ENCODE results near the gene CFAP299. TPM values are rescaled to one million over a fixed set of nuclear protein-coding genes. Genes with fewer than 3 reads are reported as not detected.

The CFAP299 gene
- total RNA-seq, 1 donor = 12.7 TPM

- no peak for TF ChIP-seq CTCF (IDR thresholded peaks at IDR 0.05; ENCODE audit: insufficient read depth, low read length)
- H3K4me3 ChIP-seq (ENCODE audit: low read depth, low read length) = no peak overlapping the region
- DNase-seq (ENCODE audit: low read depth) = no peak
Observed at GRCh38 chr4:80393970-80394250, 58.4 kb downstream of the CFAP299 start.

GRCh38 chr4:80407246-80407645, 71.7 kb downstream of the CFAP299 start:
- H3K4me3 ChIP-seq (ENCODE audit: low read depth, low read length) = no peak overlapping the region
- peak; percentile 95 for DNase-seq (ENCODE audit: low read depth)
- TF ChIP-seq CTCF (IDR thresholded peaks at IDR 0.05; ENCODE audit: insufficient read depth, low read length) = no peak

GRCh38 chr4:80409809-80410208, 74.3 kb downstream of the CFAP299 start:
- H3K4me3 ChIP-seq (ENCODE audit: low read depth, low read length) = no peak overlapping the region
- TF ChIP-seq CTCF (IDR thresholded peaks at IDR 0.05; ENCODE audit: insufficient read depth, low read length) = no peak
- DNase-seq (ENCODE audit: low read depth) = peak; percentile 86

- no peak overlapping the region for H3K4me3 ChIP-seq (ENCODE audit: low read depth, low read length)
- DNase-seq (ENCODE audit: low read depth) = no peak
- no peak for TF ChIP-seq CTCF (IDR thresholded peaks at IDR 0.05; ENCODE audit: insufficient read depth, low read length)
Observed at GRCh38 chr4:80412322-80412721, 76.8 kb downstream of the CFAP299 start.

GRCh38 chr4:80413086-80413485, 77.6 kb downstream of the CFAP299 start:
- no peak for DNase-seq (ENCODE audit: low read depth)
- H3K4me3 ChIP-seq (ENCODE audit: low read depth, low read length) = no peak overlapping the region
- TF ChIP-seq CTCF (IDR thresholded peaks at IDR 0.05; ENCODE audit: insufficient read depth, low read length) = no peak

- no peak for DNase-seq (ENCODE audit: low read depth)
- H3K4me3 ChIP-seq (ENCODE audit: low read depth, low read length) = no peak overlapping the region
- TF ChIP-seq CTCF (IDR thresholded peaks at IDR 0.05; ENCODE audit: insufficient read depth, low read length) = no peak
Observed at GRCh38 chr4:80417019-80417418, 81.5 kb downstream of the CFAP299 start.

GRCh38 chr4:80419946-80420345, 84.4 kb downstream of the CFAP299 start:
- no peak overlapping the region for H3K4me3 ChIP-seq (ENCODE audit: low read depth, low read length)
- TF ChIP-seq CTCF (IDR thresholded peaks at IDR 0.05; ENCODE audit: insufficient read depth, low read length) = no peak
- no peak for DNase-seq (ENCODE audit: low read depth)
